Endodermal cell (in vitro differentiated cells): Measurements from ENCODE around the gene ZNF491. TPM values are rescaled to one million over a fixed set of nuclear protein-coding genes. Genes with fewer than 3 reads are reported as not detected.
"Not testable (repeated sequence)": the region's sequence is repeated elsewhere in the genome, so short reads cannot be mapped to it uniquely, and the experiment has no call there.

ENCODE experiments used
- DNase-seq: peaks from one replicate; pipeline ENCODE4 v3.0.0-alpha.2; 2017
- H3K27ac ChIP-seq: 2 replicates; pipeline ENCODE4 v1.5.1; 2013; ENCODE audit warnings: mild to moderate bottlenecking, low read depth, low read length, moderate library complexity
- H3K27me3 ChIP-seq: 2 replicates; pipeline ENCODE4 v1.6.1; 2013; ENCODE audit warnings: mild to moderate bottlenecking, low read length, moderate library complexity; ENCODE audit not compliant: insufficient read depth, control insufficient read depth, poor library complexity, severe bottlenecking
- H3K36me3 ChIP-seq: 2 replicates; pipeline ENCODE4 v1.7.0; 2013; ENCODE audit warnings: mild to moderate bottlenecking, low read length, moderate library complexity; ENCODE audit not compliant: control insufficient read depth, insufficient read depth
- H3K4me1 ChIP-seq: one replicate; pipeline ENCODE4 v1.7.0; 2013; ENCODE audit warnings: low read length; ENCODE audit not compliant: control insufficient read depth, insufficient read depth
- H3K4me3 ChIP-seq: 2 replicates; pipeline ENCODE4 v1.5.1; 2013; ENCODE audit warnings: mild to moderate bottlenecking, low read length, moderate library complexity
- H3K9ac ChIP-seq: 2 replicates; pipeline ENCODE4 v1.6.1; 2013; ENCODE audit warnings: mild to moderate bottlenecking, low read length, moderate library complexity; ENCODE audit not compliant: poor library complexity, severe bottlenecking; ENCODE audit errors: extremely low read depth
- H3K9me3 ChIP-seq: 2 replicates; pipeline ENCODE4 v1.6.1; 2013; ENCODE audit warnings: mild to moderate bottlenecking, low read length, moderate library complexity; ENCODE audit not compliant: control insufficient read depth
- H3K27ac Mint-ChIP-seq: 2 replicates; pipeline ENCODE4 v1.8.0; 2020; ENCODE audit warnings: mixed read lengths
- H3K27me3 Mint-ChIP-seq: 2 replicates; pipeline ENCODE4 v1.8.0; 2021; ENCODE audit warnings: mild to moderate bottlenecking, mixed read lengths; ENCODE audit not compliant: insufficient read depth
- H3K36me3 Mint-ChIP-seq: 2 replicates; pipeline ENCODE4 v1.8.0; 2020; ENCODE audit warnings: low read depth, mixed read lengths
- H3K4me1 Mint-ChIP-seq: 2 replicates; pipeline ENCODE4 v1.8.0; 2020; ENCODE audit warnings: mixed read lengths
- H3K4me3 Mint-ChIP-seq: 2 replicates; pipeline ENCODE4 v1.8.0; 2020; ENCODE audit warnings: mild to moderate bottlenecking, moderate library complexity, mixed read lengths
- H3K9me3 Mint-ChIP-seq: 2 replicates; pipeline ENCODE4 v1.8.0; 2020; ENCODE audit warnings: mild to moderate bottlenecking, mixed read lengths
- CTCF ChIP-seq: fragments of 200-600 bp; sonication (generic); conservative IDR thresholded peaks from 2 replicates; pipeline ENCODE4 v1.5.0; 2021; ENCODE audit warnings: antibody characterized with exemption, mild to moderate bottlenecking
- WGBS, 2 experiments: methylation state at CpG; one replicate each; pipeline versions ENCODE4 v1.1.5 to v1.1.7; 2013; ENCODE audit warnings: missing lambda C conversion rate in 2 of 2, mixed read lengths in 1 of 2; ENCODE audit not compliant: insufficient coverage in 1 of 2, insufficient read length in 1 of 2; 5-methylcytosine and 5-hydroxymethylcytosine counted together
- total RNA-seq, 2 donors: library from RNA; stranded (reverse); fragmentation: NEBNext Ultra II Directional in 1 of 2; extraction: Animal tissue kit (Norgen Biotek cat#: 25700) in 1 of 2; gene quantifications; 2 replicates in 1 of 2; 3 replicates in 1 of 2; pipeline ENCODE4 v1.2.1, GENCODE V29; 2021

ZNF491 gene
- total RNA-seq, 2 donors from 2014 or later: 0.90 to 2.1 TPM

- peak overlapping the region; percentile 66 for H3K4me3 ChIP-seq
- peaks cover 66% of the 10 kb centered on the region for H3K36me3 Mint-ChIP-seq
Observed at GRCh38 chr19:11833541-11833940, 35.2 kb downstream of the ZNF491 start.

GRCh38 chr19:11835626-11836066, 37.3 kb downstream of the ZNF491 start:
- H3K27ac ChIP-seq, H3K27me3 Mint-ChIP-seq, H3K9ac ChIP-seq, H3K4me3 Mint-ChIP-seq, H3K27ac Mint-ChIP-seq, H3K4me1 ChIP-seq, H3K4me1 Mint-ChIP-seq, DNase-seq, H3K27me3 ChIP-seq, H3K4me3 ChIP-seq: not testable (repeated sequence)
- Mint-ChIP-seq H3K36me3 (peaks cover 45% of the 10 kb centered on the region), H3K9me3 (peaks cover 99% of the 10 kb centered on the region)
- H3K9me3 ChIP-seq: peaks cover 59% of the 10 kb centered on the region
- WGBS, 2 experiments: 94 to 95% methylated on average over 2 of the region's 2 CpGs
- H3K36me3 ChIP-seq: peaks cover 42% of the 10 kb centered on the region

More at GRCh38 chr19:11833541-11833940, 35.2 kb downstream of the ZNF491 start:
- no peak overlapping the region for H3K27ac ChIP-seq
- Mint-ChIP-seq H3K9me3 (peaks cover 99% of the 10 kb centered on the region), H3K27me3 (no peaks in the 10 kb centered on the region), H3K27ac (no peak overlapping the region), H3K4me1 (no peaks in the 10 kb centered on the region), H3K4me3 (no peak overlapping the region)
- H3K27me3 ChIP-seq: no peaks in the 10 kb centered on the region
- no peak for DNase-seq
- H3K36me3 ChIP-seq: peaks cover 61% of the 10 kb centered on the region
- H3K4me1 ChIP-seq: no peaks in the 10 kb centered on the region
- H3K9ac ChIP-seq: no peak overlapping the region
- peaks cover 80% of the 10 kb centered on the region for H3K9me3 ChIP-seq
- 100% methylated on average over 1 of the region's 2 CpGs; no CpG with 5 or more reads in 1 of the 2 experiments for WGBS, 2 experiments
- TF ChIP-seq CTCF: no peak

GRCh38 chr19:11843722-11844121, 45.4 kb downstream of the ZNF491 start:
- 82 to 90% methylated on average over 2 of the region's 2 CpGs for WGBS, 2 experiments
- H3K4me1 Mint-ChIP-seq: peaks cover 6% of the 10 kb centered on the region

More at GRCh38 chr19:11843722-11844121, 45.4 kb downstream of the ZNF491 start:
- Mint-ChIP-seq H3K36me3 (peaks cover 3% of the 10 kb centered on the region), H3K27ac (no peak overlapping the region), H3K27me3 (peaks cover 38% of the 10 kb centered on the region), H3K9me3 (peaks cover 81% of the 10 kb centered on the region), H3K4me3 (no peak overlapping the region)
- Histone ChIP-seq H3K4me3 (no peak overlapping the region), H3K27ac (no peak overlapping the region), H3K36me3 (no peaks in the 10 kb centered on the region), H3K9me3 (no peaks in the 10 kb centered on the region), H3K4me1 (no peaks in the 10 kb centered on the region), H3K9ac (no peak overlapping the region), H3K27me3 (no peaks in the 10 kb centered on the region)
- DNase-seq: no peak
- no peak for TF ChIP-seq CTCF
